Iris pigment epithelial cell (primary cell): ENCODE data around the gene IRX6.

ENCODE experiments used
- DNase-seq: peaks from one replicate; pipeline ENCODE4 v3.0.0-alpha.2; 2011; ENCODE audit warnings: low read depth

The IRX6 gene

DNA sequence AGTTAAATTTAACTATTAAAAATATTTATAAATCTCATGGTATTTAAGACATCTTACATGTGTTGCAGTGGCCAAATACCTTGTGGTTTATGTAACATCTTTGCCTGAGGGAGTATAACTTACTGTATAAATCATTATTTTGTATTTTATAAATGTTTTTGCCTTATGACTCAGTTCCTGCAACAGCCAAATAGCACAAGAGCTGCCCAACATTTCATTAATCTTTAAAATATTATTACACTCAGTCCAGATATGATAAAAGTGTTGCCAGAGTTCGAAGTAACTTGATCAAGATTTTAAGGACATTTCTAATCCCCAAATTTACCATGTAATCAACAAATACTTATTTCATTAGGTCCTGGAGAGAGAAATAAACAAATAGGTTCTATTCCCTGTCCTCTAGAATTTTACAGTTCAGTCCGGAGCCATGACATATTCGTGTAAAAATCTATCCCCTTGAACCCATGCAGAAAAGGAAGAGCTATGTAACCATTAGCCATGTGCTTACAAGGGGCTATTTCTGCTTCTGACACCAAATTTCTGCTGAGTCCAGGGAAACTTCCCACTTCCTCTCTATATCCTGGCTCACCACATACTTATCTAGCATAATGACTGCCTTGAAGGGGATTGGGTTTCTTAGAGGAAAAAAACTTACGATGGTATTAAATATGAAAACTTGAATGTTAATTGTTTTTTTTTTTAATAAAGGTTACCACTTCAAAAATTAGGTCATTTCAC lies 44.0 kb downstream of the IRX6 start:
- peak; percentile 72 for DNase-seq

DNA sequence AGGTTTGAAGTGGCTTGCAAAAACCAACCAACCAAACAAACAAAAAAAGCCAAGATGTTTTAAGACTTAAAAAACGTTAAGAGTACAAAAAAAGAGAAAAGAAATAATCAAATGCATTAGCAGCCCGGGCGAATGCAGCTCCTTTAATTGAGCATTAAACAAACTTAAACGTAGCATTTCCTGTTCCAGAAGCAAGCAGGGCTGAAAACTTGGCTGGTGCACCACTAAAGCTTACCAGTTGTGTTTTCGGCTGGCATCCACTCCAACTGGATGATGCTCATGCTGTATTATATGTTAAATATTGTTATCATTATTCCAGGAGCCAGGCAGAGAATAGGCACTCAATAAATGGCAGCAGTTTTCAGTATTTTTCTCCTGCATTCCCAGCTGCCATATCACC lies 45.1 kb downstream of the IRX6 start:
- DNase-seq: no peak

DNA sequence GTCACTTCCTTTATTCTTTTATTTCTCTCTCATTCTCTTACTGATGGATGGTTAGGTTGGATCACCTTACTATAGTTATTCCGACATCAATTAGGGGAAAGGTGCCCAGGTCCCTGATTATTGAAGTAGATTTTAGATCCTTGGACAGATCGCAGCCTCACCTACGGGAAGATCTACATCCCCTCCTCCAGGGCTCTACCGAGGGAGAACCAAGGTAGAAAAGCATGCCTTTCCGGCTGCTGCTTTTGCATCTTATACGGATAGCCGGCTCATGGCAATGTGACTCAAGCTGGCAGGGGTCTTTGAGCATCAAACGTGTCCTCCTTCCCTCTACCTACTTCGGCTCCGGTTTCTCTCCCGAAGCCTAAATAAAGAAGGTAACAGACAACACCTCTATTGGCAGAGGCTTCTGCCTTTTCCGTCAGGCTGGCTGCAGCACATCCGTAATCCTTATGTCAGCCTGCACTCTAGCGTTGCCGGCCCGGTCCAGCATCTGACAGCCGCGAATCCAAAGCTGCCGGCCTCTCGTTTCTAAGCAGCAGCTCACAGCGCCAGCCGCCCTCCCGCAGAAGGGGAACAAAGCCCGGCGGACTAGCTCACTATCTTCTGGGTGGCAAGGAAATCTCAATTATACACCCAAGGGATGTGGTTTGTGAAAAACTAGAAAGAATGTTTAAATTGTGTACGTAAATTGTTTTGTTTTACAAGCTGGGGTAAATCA lies 46.9 kb downstream of the IRX6 start:
- peak; percentile 45 for DNase-seq

DNA sequence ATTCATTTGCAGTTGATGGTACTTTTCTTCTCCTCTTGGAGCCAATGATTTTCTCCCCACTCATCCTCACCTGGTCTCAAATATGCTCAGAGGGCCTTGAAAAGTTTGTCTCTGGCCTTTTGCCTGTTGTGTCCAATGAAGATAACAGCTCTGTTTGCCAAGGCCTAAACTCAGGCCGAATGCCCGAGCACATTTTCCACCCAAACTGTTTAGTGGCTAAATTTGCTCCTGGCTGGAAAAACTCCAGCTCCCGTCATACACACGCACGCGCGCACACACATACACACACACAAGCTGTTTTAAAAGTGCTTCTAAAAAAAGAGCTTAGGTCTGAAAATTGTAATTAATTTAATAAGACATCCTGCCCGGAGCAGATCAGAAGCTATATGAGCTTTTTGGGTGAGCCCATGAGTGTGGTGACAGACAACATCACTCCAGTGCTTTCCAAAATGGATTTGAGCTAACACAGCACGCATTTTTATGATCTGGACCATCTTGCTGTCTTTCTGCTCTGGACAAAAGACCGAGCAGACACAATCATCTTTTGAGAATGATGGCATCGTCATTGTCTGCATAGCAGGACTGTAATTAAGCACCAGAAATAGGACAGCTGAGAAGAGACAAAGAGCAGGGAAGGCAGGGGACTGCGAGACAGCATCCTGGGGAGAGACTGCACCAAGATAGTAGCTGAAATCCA lies 48.9 kb downstream of the IRX6 start:
- no peak for DNase-seq

DNA sequence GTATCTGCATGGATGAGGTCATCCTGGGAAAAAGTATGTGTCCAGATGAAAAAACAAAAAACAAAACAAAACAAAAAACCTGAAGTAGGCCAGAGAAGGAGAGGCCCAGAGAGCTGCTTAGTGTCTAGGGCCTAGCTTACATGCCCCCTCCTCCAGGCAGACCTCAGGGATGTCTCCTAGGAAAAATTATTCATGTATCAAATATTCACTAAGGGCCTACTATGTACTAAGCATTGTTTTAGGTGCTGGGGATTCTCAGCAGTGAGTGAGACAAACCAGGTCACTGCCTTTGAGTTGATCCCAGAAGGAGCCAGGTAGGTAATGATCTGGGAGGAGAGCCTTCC lies 49.5 kb downstream of the IRX6 start:
- DNase-seq: no peak

DNA sequence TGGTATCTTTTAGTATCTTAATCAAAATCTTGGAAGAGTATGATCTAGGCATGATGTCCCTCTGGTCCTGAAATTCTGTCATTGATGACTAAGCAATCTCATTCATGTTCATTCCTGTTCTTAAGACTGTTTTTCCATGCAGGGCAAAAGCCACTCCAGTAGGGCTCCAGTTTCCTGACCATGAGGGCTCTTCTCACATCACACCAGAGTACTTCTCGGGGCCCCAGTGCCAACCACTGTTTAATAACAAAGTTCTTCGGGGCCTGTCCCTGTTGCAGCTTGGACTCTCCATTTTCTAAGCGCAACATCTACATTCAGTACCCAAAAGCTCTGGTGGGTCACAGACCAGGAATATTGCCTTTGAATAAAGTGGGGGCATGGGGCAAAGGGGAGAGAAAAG lies 52.0 kb downstream of the IRX6 start:
- no peak for DNase-seq

DNA sequence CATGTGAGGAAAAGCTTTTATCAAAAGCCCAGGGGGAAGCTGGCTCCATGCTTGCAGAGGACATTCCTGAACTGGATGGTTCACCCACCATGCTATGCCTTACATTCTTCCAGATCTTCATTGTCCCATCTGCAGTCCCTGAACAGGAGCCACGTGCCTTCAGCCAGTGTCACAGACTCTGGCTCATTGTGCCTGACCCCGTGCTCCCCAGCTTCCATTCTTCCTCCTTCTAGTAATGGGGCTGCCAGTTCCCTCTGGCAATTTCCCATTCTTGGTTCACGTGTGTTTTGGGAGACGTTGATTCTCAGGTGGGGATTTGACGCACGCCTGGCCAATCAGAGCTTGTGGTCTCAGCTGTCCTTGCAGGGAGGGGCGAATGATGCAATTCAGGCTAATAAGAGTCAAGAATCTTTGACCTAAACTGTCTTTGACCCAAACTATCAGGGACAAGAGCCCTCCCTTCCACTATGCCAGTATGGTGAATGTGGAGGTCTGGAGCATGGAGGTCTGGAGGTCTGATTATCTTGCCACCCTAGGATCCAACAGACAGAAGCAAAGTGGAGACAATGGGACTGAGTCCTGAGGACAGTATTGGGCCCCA lies 52.7 kb downstream of the IRX6 start:
- no peak for DNase-seq

DNA sequence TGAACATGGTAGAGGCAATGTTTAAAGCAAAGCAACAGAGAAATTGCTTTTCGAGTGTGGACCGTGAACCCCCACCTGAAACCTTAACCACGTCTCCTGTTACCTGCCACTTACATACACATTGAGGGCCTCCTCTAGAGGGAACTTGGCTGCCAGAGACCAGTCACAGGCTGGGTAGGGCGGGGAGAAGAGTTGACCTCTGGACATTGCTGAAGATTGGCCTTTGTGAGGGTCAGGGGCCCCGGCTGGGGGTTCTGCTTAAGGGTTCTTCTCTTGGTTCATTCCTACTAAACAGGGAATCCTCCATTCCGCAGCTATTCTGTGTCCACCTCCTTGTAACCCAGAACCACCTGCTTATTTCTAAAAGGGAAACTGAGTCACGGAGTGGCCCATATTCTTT lies 53.8 kb downstream of the IRX6 start:
- no peak for DNase-seq

DNA sequence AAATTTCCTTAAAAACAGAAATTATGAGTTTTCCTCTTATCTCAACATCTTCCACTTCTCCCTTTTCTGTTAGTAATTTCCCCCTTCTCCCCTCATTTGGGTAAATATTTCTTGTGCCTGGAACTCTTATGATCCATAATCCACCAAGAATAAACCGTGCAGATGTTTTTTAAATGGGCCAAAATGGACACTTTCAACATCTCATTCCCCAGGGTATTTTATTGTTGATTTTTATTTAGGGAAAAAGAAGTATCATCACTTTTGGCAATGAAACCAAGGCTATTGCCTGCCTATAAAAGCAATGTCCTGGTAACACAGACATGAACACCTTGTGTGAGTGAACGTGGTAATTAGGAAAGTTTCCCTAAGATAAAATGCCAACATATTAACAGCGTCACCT lies 54.6 kb downstream of the IRX6 start:
- DNase-seq: no peak

DNA sequence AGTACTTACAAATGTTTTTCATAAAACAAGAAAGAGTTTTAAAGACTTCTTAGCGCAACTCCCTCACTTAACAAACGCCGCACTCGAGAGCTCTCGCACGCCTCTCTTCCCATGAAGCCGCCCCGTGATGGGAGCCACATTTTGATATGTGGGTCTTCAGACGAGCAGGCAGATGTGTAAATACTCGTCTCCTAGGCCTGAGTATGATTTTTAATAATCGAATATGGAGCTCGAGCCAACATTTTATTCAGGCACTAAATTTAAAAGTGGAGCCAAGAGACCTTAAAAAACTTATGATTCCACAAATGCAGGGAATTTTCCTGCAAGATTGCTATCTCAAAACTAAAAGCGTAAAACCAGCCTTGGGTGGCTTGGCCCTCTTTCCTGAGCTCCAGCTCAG lies 55.4 kb downstream of the IRX6 start:
- DNase-seq: no peak

DNA sequence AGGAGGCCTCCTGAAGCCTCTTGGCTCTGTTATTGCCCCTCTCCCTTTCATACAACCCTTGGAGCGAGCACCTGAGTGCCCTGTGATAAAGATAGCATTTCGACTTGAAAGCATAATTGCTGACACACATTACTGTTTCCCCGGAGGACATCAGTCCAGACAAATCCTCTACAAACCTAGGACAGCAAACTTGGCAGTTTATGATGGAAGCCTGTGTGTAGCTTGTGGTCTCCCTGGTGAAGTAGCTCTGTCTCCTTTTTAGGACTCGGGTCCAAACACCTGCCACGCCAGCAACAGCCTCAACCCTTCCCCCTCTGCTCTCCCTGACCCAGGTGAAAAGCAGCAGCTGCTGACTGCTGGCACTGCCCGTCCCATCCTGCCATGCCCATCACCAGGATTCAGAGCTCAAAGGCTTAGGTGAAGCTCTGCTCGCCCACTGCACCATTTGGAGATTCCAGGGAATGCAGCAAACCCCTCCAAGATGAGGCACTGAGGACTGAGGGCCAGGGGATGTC lies 55.9 kb downstream of the IRX6 start:
- DNase-seq: no peak
